Fibroblast of lung (primary cell): ENCODE data around the gene UBE2N. TPM values are rescaled to one million over a fixed set of nuclear protein-coding genes. Genes with fewer than 3 reads are reported as not detected.

Experiments
- DNase-seq, 2 donors: peaks; one replicate each; pipeline versions ENCODE4 v3.0.0 to v3.0.0-alpha.2; 2010; ENCODE audit warnings: low read depth in 2 of 2
- H2AFZ ChIP-seq: 2 replicates; pipeline ENCODE4 v1.5.1; 2012; ENCODE audit warnings: low read length, control low read depth, inconsistent platforms
- H3K27ac ChIP-seq: 2 replicates; pipeline ENCODE4 v1.5.1; 2011; ENCODE audit warnings: low read length, control low read depth; ENCODE audit not compliant: insufficient read depth
- H3K27me3 ChIP-seq: 2 replicates; pipeline ENCODE4 v1.5.1; 2011; ENCODE audit warnings: mild to moderate bottlenecking, low read length; ENCODE audit not compliant: control insufficient read depth, insufficient read depth
- H3K36me3 ChIP-seq: 2 replicates; pipeline ENCODE4 v1.5.1; 2011; ENCODE audit warnings: low read length; ENCODE audit not compliant: control insufficient read depth, insufficient read depth
- H3K4me1 ChIP-seq: 2 replicates; pipeline ENCODE4 v1.5.1; 2011; ENCODE audit warnings: low read length; ENCODE audit not compliant: control insufficient read depth, insufficient read depth; ENCODE audit errors: extremely low read depth
- H3K4me2 ChIP-seq: 2 replicates; pipeline ENCODE4 v1.5.1; 2011; ENCODE audit warnings: low read length, control low read depth; ENCODE audit not compliant: insufficient read depth; ENCODE audit errors: extremely low read depth
- H3K4me3 ChIP-seq, 4 experiments: fragments of 200-600 bp in 1 of 4; sonication (generic) in 1 of 4; replicated peaks in 1 of 4; 2 replicates each; pipeline ENCODE4 v1.5.1; 2011 to 2016; ENCODE audit warnings: low read length in 4 of 4, low read depth in 3 of 4, mild to moderate bottlenecking in 3 of 4, control low read depth in 2 of 4, inconsistent platforms in 1 of 4, mixed read lengths in 1 of 4; ENCODE audit not compliant: insufficient read depth in 1 of 4; ENCODE audit errors: control extremely low read depth in 1 of 4
- H3K79me2 ChIP-seq: 2 replicates; pipeline ENCODE4 v1.5.1; 2012; ENCODE audit warnings: mild to moderate bottlenecking, low read length, inconsistent platforms; ENCODE audit not compliant: control insufficient read depth, insufficient read depth
- H3K9ac ChIP-seq: 2 replicates; pipeline ENCODE4 v1.5.1; 2011; ENCODE audit warnings: mild to moderate bottlenecking, low read length, control low read depth; ENCODE audit not compliant: insufficient read depth
- H3K9me3 ChIP-seq: 2 replicates; pipeline ENCODE4 v1.5.1; 2012; ENCODE audit warnings: low read depth, low read length; ENCODE audit not compliant: control insufficient read depth, insufficient read depth
- H4K20me1 ChIP-seq: 2 replicates; pipeline ENCODE4 v1.5.1; 2011; ENCODE audit warnings: low read length; ENCODE audit not compliant: control insufficient read depth, insufficient read depth; ENCODE audit errors: extremely low read depth
- EZH2 ChIP-seq: IDR thresholded peaks from 2 replicates; pipeline ENCODE4 v1.5.1; 2012; ENCODE audit warnings: low read length, control low read depth, mild to moderate bottlenecking; ENCODE audit errors: missing control alignments
- polyA plus RNA-seq, 2 donors: library from polyadenylated mRNA; depleted of rRNA in 1 of 2; stranded (reverse) in 1 of 2; unstranded in 1 of 2; fragments of >200 nt; gene quantifications; 2 replicates each; pipeline ENCODE4 v1.2.1, GENCODE V29; 2011 to 2012; ENCODE audit warnings: missing spikeins in 1 of 2
- total RNA-seq: library from RNA; depleted of rRNA; stranded (reverse); fragments of >200 nt; gene quantifications from 2 replicates; pipeline ENCODE4 v1.2.1, GENCODE V29; 2014
- TF ChIP-seq, protein P1 (sequence below), 2 donors: IDR thresholded peaks in 1 of 2; conservative IDR thresholded peaks in 1 of 2; 1 replicate in 1 of 2; 2 replicates in 1 of 2; pipeline ENCODE4 v1.5.1; 2011 to 2012; ENCODE audit warnings: low read length in 2 of 2, control low read depth in 1 of 2, inconsistent platforms in 1 of 2, low read depth in 1 of 2, mild to moderate bottlenecking in 1 of 2

The UBE2N gene
- total and polyA plus RNA-seq, 2 donors (not counting 1 experiment from before 2014, with no cell fraction given), result 115 to 149 TPM

DNA sequence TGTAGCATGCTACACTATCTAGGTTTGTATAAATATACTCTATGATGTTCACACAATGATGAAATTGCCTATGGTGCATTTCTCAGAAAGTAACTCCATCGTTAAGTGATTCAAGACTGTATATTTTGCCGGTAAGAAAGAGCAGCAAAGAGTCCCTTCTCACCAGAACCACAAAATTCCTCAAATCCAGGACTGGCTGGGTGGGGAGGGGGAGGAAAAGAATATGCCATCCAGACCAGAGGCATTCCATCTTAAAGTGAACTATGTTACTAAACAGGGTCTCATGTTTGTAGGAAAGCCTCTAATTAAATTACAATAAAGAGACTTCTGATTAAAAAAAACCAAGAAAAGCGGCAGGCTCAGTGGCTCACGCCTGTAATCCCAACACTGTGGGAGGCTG is 11.5 kb downstream of the UBE2N start:
- no peak for TF ChIP-seq EZH2
- TF ChIP-seq, protein P1, sequence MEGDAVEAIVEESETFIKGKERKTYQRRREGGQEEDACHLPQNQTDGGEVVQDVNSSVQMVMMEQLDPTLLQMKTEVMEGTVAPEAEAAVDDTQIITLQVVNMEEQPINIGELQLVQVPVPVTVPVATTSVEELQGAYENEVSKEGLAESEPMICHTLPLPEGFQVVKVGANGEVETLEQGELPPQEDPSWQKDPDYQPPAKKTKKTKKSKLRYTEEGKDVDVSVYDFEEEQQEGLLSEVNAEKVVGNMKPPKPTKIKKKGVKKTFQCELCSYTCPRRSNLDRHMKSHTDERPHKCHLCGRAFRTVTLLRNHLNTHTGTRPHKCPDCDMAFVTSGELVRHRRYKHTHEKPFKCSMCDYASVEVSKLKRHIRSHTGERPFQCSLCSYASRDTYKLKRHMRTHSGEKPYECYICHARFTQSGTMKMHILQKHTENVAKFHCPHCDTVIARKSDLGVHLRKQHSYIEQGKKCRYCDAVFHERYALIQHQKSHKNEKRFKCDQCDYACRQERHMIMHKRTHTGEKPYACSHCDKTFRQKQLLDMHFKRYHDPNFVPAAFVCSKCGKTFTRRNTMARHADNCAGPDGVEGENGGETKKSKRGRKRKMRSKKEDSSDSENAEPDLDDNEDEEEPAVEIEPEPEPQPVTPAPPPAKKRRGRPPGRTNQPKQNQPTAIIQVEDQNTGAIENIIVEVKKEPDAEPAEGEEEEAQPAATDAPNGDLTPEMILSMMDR (conservative IDR thresholded peaks at IDR 0.05 in 1 of 2, IDR thresholded peaks at IDR 0.05 in 1 of 2; ENCODE audit: low read depth in 1 of 2, low read length in 2 of 2), result no peak
- peak in 1 of 2 donors; percentile 27 for DNase-seq
- Histone ChIP-seq H3K27ac (no peak overlapping the region), H3K4me1 (peaks cover 5% of the 10 kb centered on the region), H3K79me2 (peaks cover 93% of the 10 kb centered on the region), H4K20me1 (no peaks in the 10 kb centered on the region), H3K4me3 (no peak overlapping the region), H3K9me3 (no peaks in the 10 kb centered on the region), H3K9ac (no peak overlapping the region), H3K27me3 (no peaks in the 10 kb centered on the region), H3K36me3 (no peaks in the 10 kb centered on the region), H2AFZ (no peak overlapping the region), H3K4me2 (no peak overlapping the region)

DNA sequence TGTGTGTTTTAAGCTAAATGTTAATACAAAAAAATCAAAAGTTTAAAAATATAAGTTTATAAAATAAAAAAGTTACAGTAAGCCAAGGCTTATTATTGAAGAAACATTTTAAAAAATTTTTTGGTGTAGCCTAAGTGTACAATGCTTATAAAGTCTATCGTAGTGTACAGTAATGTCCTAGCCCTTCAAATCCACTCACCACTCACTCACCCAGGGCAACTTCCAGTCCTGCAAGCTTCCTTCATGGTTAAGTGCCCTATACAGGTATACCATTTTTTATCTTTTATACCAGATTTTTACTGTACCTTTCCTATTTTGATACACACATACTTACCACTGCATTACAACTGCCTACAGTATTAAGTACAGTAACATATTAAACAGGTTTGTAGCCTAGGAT is 11.9 kb downstream of the UBE2N start:
- Histone ChIP-seq H3K4me2 (no peak overlapping the region), H3K9me3 (no peaks in the 10 kb centered on the region), H3K4me3 (no peak overlapping the region), H2AFZ (no peak overlapping the region), H3K36me3 (no peaks in the 10 kb centered on the region), H3K4me1 (peaks cover 7% of the 10 kb centered on the region), H3K79me2 (peaks cover 93% of the 10 kb centered on the region), H3K9ac (no peak overlapping the region), H4K20me1 (no peaks in the 10 kb centered on the region), H3K27me3 (no peaks in the 10 kb centered on the region), H3K27ac (no peak overlapping the region)
- TF ChIP-seq EZH2, result no peak
- TF ChIP-seq, protein P1 (conservative IDR thresholded peaks at IDR 0.05 in 1 of 2, IDR thresholded peaks at IDR 0.05 in 1 of 2; ENCODE audit: low read depth in 1 of 2, low read length in 2 of 2), result no peak
- no peak for DNase-seq

- no peak for DNase-seq
- Histone ChIP-seq H3K4me1 (peaks cover 8% of the 10 kb centered on the region), H2AFZ (no peak overlapping the region), H3K27me3 (no peaks in the 10 kb centered on the region), H3K4me2 (no peak overlapping the region), H3K9me3 (no peaks in the 10 kb centered on the region), H3K79me2 (peaks cover 94% of the 10 kb centered on the region), H3K9ac (no peak overlapping the region), H3K36me3 (no peaks in the 10 kb centered on the region), H4K20me1 (no peaks in the 10 kb centered on the region), H3K4me3 (no peak overlapping the region), H3K27ac (no peak overlapping the region)
- TF ChIP-seq EZH2, result no peak
- TF ChIP-seq, protein P1 (conservative IDR thresholded peaks at IDR 0.05 in 1 of 2, IDR thresholded peaks at IDR 0.05 in 1 of 2; ENCODE audit: low read depth in 1 of 2, low read length in 2 of 2), result no peak
Measured at GRCh38 chr12:93429448-93429847, 12.3 kb downstream of the UBE2N start.
